ENCODE data around the gene PIBF1. TPM values are rescaled to one million over a fixed set of nuclear protein-coding genes. Genes with fewer than 3 reads are reported as not detected.

The PIBF1 gene
- total and polyA plus RNA-seq, 4 donors, result 3.1 to 18.3 (median 6.5) TPM

DNA sequence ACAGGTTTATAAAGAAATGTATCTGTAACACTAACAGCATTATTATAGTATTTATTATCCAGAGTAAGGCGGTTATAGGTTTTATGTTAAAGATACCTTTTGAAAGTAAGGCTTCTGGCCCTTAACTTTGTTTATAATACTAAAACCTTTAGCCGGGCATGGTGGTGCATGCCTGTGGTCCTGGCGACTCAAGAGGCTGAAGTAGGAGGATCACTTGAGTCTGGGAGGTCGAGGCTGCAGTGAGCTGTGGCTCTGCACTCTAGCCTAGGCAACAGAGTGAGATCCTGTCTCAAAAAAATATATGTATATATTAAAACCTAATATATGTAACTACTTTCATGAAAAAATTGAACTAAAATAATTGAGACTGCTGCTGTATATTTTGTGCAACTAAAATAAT, 178.2 kb downstream of the PIBF1 start:
- DNase-seq (ENCODE audit: low spot score), result no peak
- TF ChIP-seq, protein P1, sequence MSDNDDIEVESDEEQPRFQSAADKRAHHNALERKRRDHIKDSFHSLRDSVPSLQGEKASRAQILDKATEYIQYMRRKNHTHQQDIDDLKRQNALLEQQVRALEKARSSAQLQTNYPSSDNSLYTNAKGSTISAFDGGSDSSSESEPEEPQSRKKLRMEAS (IDR thresholded peaks at IDR 0.05), result no peak
- TF ChIP-seq EGR1 (IDR thresholded peaks at IDR 0.05; ENCODE audit: low read depth in 2 of 2) (no peak), JUND (IDR thresholded peaks at IDR 0.05) (no peak)
- no peak overlapping the region for H3K27ac ChIP-seq (ENCODE audit: low read depth in 1 of 2, low read length in 2 of 2)

GRCh38 chr13:72960541-72960940, 178.6 kb downstream of the PIBF1 start:
- Histone ChIP-seq H3K27me3 (ENCODE audit: control insufficient read depth in 4 of 4, insufficient read depth in 4 of 4, low read length in 3 of 4) (no peaks in the 10 kb centered on the region), H3K4me1 (ENCODE audit: control insufficient read depth in 4 of 4, insufficient read depth in 4 of 4, low read length in 3 of 4) (no peaks in the 10 kb centered on the region), H3K36me3 (ENCODE audit: control insufficient read depth in 4 of 4, insufficient read depth in 3 of 4, low read depth in 1 of 4, low read length in 3 of 4) (peaks cover 0 to 9% (median 0%) of the 10 kb centered on the region in 4 donors), H3K9ac (ENCODE audit: low read depth in 1 of 2, low read length in 2 of 2) (no peak overlapping the region), H3K9me3 (ENCODE audit: control insufficient read depth in 4 of 4, low read length in 3 of 4) (no peaks in the 10 kb centered on the region), H3K27ac (ENCODE audit: low read depth in 1 of 2, low read length in 2 of 2) (no peak overlapping the region), H3K4me3 (ENCODE audit: low read depth in 1 of 3, low read length in 3 of 3) (no peak overlapping the region)
- TF ChIP-seq HNF4A (conservative IDR thresholded peaks at IDR 0.05), result peak in 1 of 2 donors; percentile 29
- TF ChIP-seq, protein P1 (IDR thresholded peaks at IDR 0.05), result no peak
- TF ChIP-seq RXRA (IDR thresholded peaks at IDR 0.05), result peak; percentile 24 to 36
- TF ChIP-seq SP1 (IDR thresholded peaks at IDR 0.05), result peak; percentile 6
- no peak for DNase-seq (ENCODE audit: low spot score)

More for the DNA sequence above, 178.2 kb downstream of the PIBF1 start:
- peaks cover 0 to 6% (median 0%) of the 10 kb centered on the region in 4 donors for H3K36me3 ChIP-seq (ENCODE audit: control insufficient read depth in 4 of 4, insufficient read depth in 3 of 4, low read depth in 1 of 4, low read length in 3 of 4)
- H3K27me3 ChIP-seq (ENCODE audit: control insufficient read depth in 4 of 4, insufficient read depth in 4 of 4, low read length in 3 of 4), result no peaks in the 10 kb centered on the region
- 93% methylated on average over 4 of the region's 4 CpGs for WGBS
- no peak overlapping the region for H3K4me3 ChIP-seq (ENCODE audit: low read depth in 1 of 3, low read length in 3 of 3)
- H3K9ac ChIP-seq (ENCODE audit: low read depth in 1 of 2, low read length in 2 of 2), result no peak overlapping the region
- no peaks in the 10 kb centered on the region for H3K4me1 ChIP-seq (ENCODE audit: control insufficient read depth in 4 of 4, insufficient read depth in 4 of 4, low read length in 3 of 4)
- no peaks in the 10 kb centered on the region for H3K9me3 ChIP-seq (ENCODE audit: control insufficient read depth in 4 of 4, low read length in 3 of 4)

DNA sequence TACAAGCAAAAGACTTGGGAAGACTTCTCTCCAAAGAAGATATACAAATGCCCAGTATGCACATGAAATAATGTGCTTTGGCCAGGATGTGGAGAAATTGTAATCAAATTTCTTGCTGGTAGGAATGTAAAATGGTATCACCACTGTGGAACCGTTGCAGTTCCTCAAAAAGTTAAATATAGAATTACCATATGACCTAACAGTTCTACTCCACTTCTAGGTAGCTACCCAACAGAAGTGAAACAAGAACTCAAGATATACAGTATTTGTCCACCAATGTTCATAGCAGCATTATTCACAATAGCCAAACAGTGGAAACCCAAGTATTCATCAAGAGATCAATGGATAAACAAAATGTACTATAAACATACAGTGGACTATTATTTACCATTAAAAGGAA, 181.8 kb downstream of the PIBF1 start:
- no peak for DNase-seq (ENCODE audit: low spot score)
- Histone ChIP-seq H3K9me3 (ENCODE audit: control insufficient read depth in 4 of 4, low read length in 3 of 4) (no peaks in the 10 kb centered on the region), H3K27me3 (ENCODE audit: control insufficient read depth in 4 of 4, insufficient read depth in 4 of 4, low read length in 3 of 4) (no peaks in the 10 kb centered on the region), H3K36me3 (ENCODE audit: control insufficient read depth in 4 of 4, insufficient read depth in 3 of 4, low read depth in 1 of 4, low read length in 3 of 4) (peaks cover 0 to 6% (median 0%) of the 10 kb centered on the region in 4 donors), H3K27ac (ENCODE audit: low read depth in 1 of 2, low read length in 2 of 2) (no peak overlapping the region), H3K4me1 (ENCODE audit: control insufficient read depth in 4 of 4, insufficient read depth in 4 of 4, low read length in 3 of 4) (no peaks in the 10 kb centered on the region), H3K9ac (ENCODE audit: low read depth in 1 of 2, low read length in 2 of 2) (no peak overlapping the region), H3K4me3 (ENCODE audit: low read depth in 1 of 3, low read length in 3 of 3) (no peak overlapping the region)
- WGBS, result 74% methylated on average over 1 of the region's 1 CpG
- TF ChIP-seq GABPA (IDR thresholded peaks at IDR 0.05 in 1 of 2, conservative IDR thresholded peaks at IDR 0.05 in 1 of 2) (no peak), SP1 (IDR thresholded peaks at IDR 0.05) (no peak), TAF1 (conservative IDR thresholded peaks at IDR 0.05) (no peak), ATF3 (IDR thresholded peaks at IDR 0.05) (no peak), RXRA (IDR thresholded peaks at IDR 0.05) (no peak), YY1 (IDR thresholded peaks at IDR 0.05) (no peak), HNF4A (conservative IDR thresholded peaks at IDR 0.05) (no peak), HNF4G (IDR thresholded peaks at IDR 0.05) (no peak), RAD21 (IDR thresholded peaks at IDR 0.05) (no peak)

DNA sequence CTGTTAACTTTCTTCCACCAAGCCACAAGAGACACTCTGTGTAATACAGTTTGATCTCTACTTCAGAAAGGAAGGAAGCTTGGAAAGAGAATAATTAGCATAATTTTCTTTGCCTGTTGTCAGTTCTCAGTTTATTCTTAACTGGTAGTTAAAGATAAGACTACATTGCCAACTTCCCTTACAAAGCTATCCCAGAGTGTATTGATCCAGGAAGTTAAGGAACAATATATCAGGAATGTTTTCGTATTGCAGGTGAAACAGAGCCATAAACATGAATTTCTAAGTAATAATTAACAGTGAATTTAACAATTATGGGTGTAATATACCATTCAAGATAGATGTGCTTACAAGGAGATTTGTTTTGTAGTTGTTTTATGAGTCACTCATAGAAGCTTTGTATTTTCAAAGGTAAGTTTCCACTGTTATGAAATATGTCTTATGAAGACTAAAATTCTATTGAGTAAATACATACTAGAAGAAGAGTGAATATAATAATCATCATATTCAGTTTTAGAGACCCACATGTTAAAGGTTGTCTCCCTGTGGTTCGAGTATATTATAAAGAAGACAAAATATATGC, 188.5 kb downstream of the PIBF1 start:
- TF ChIP-seq, protein P2, sequence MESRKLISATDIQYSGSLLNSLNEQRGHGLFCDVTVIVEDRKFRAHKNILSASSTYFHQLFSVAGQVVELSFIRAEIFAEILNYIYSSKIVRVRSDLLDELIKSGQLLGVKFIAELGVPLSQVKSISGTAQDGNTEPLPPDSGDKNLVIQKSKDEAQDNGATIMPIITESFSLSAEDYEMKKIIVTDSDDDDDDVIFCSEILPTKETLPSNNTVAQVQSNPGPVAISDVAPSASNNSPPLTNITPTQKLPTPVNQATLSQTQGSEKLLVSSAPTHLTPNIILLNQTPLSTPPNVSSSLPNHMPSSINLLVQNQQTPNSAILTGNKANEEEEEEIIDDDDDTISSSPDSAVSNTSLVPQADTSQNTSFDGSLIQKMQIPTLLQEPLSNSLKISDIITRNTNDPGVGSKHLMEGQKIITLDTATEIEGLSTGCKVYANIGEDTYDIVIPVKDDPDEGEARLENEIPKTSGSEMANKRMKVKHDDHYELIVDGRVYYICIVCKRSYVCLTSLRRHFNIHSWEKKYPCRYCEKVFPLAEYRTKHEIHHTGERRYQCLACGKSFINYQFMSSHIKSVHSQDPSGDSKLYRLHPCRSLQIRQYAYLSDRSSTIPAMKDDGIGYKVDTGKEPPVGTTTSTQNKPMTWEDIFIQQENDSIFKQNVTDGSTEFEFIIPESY (IDR thresholded peaks at IDR 0.05), result no peak
- TF ChIP-seq RXRA (IDR thresholded peaks at IDR 0.05) (no peak), RAD21 (IDR thresholded peaks at IDR 0.05) (no peak), ATF3 (IDR thresholded peaks at IDR 0.05) (no peak), JUND (IDR thresholded peaks at IDR 0.05) (no peak), GABPA (IDR thresholded peaks at IDR 0.05 in 1 of 2, conservative IDR thresholded peaks at IDR 0.05 in 1 of 2) (no peak), FOXA2 (IDR thresholded peaks at IDR 0.05) (no peak), HNF4A (conservative IDR thresholded peaks at IDR 0.05) (no peak), YY1 (IDR thresholded peaks at IDR 0.05) (no peak), TAF1 (conservative IDR thresholded peaks at IDR 0.05) (no peak), FOXA1 (IDR thresholded peaks at IDR 0.05) (no peak), CTCF (IDR thresholded peaks at IDR 0.05; ENCODE audit: low read depth, low read length, missing input control) (no peak), NR2F2 (IDR thresholded peaks at IDR 0.05) (no peak), SP1 (IDR thresholded peaks at IDR 0.05) (no peak), HNF4G (IDR thresholded peaks at IDR 0.05) (no peak)
- TF ChIP-seq, protein P1 (IDR thresholded peaks at IDR 0.05), result no peak
- Histone ChIP-seq H3K4me3 (ENCODE audit: low read depth in 1 of 3, low read length in 3 of 3) (no peak overlapping the region), H3K36me3 (ENCODE audit: control insufficient read depth in 4 of 4, insufficient read depth in 3 of 4, low read depth in 1 of 4, low read length in 3 of 4) (peaks cover 0 to 3% (median under 1%) of the 10 kb centered on the region in 4 donors), H3K4me1 (ENCODE audit: control insufficient read depth in 4 of 4, insufficient read depth in 4 of 4, low read length in 3 of 4) (no peaks in the 10 kb centered on the region), H3K27me3 (ENCODE audit: control insufficient read depth in 4 of 4, insufficient read depth in 4 of 4, low read length in 3 of 4) (no peaks in the 10 kb centered on the region), H3K27ac (ENCODE audit: low read depth in 1 of 2, low read length in 2 of 2) (no peak overlapping the region), H3K9ac (ENCODE audit: low read depth in 1 of 2, low read length in 2 of 2) (no peak overlapping the region), H3K9me3 (ENCODE audit: control insufficient read depth in 4 of 4, low read length in 3 of 4) (no peaks in the 10 kb centered on the region)
- WGBS, result 79% methylated on average over 2 of the region's 2 CpGs
- DNase-seq (ENCODE audit: low spot score), result no peak
